HepG2 (cell line): ENCODE results near the gene SPRYD4. TPM values are rescaled to one million over a fixed set of nuclear protein-coding genes. Genes with fewer than 3 reads are reported as not detected.

Experiments used
- ATF5 ChIP-seq: sonication (generic); formaldehyde crosslinking; IDR thresholded peaks from 2 replicates; pipeline ENCODE4 v1.4.0; 2020; ENCODE audit warnings: mild to moderate bottlenecking, low read depth, missing genetic modification reagents
- LCORL ChIP-seq, 2 experiments: fragments of 450-650 bp in 1 of 2; sonication (generic) in 1 of 2; formaldehyde crosslinking in 1 of 2; IDR thresholded peaks; 2 replicates each; pipeline versions ENCODE4 v1.5.0 to v1.6.1; 2017 to 2020; ENCODE audit warnings: antibody characterized with exemption in 1 of 2, missing genetic modification reagents in 1 of 2
- MAFG ChIP-seq: sonication (generic); formaldehyde crosslinking; IDR thresholded peaks from 2 replicates; pipeline ENCODE4 v1.5.1; 2020; ENCODE audit warnings: mild to moderate bottlenecking, missing genetic modification reagents
- NFIB ChIP-seq: sonication (generic); formaldehyde crosslinking; IDR thresholded peaks from 2 replicates; pipeline ENCODE4 v1.9.0; 2021; ENCODE audit warnings: missing genetic modification reagents, mild to moderate bottlenecking, borderline replicate concordance
- NR2C2 ChIP-seq: sonication (generic); formaldehyde crosslinking; IDR thresholded peaks from 2 replicates; pipeline ENCODE4 v1.4.0; 2020; ENCODE audit warnings: missing genetic modification reagents, mild to moderate bottlenecking, moderate library complexity, borderline replicate concordance
- SALL1 ChIP-seq: sonication (generic); formaldehyde crosslinking; IDR thresholded peaks from 2 replicates; pipeline ENCODE4 v1.8.0; 2022; ENCODE audit warnings: mild to moderate bottlenecking, missing genetic modification reagents
- SPEN ChIP-seq: sonication (generic); formaldehyde crosslinking; IDR thresholded peaks from 2 replicates; pipeline ENCODE4 v1.5.1; 2020; ENCODE audit warnings: low read depth, mild to moderate bottlenecking, missing genetic modification reagents
- TFE3 ChIP-seq: IDR thresholded peaks from 2 replicates; pipeline ENCODE4 v1.6.1; 2016
- TOPORS ChIP-seq: sonication (generic); formaldehyde crosslinking; IDR thresholded peaks from 2 replicates; pipeline ENCODE4 v1.8.0; 2023; ENCODE audit warnings: mild to moderate bottlenecking, missing genetic modification reagents
- ZBTB38 ChIP-seq: sonication (generic); formaldehyde crosslinking; IDR thresholded peaks from 2 replicates; pipeline ENCODE4 v1.5.1; 2020; ENCODE audit warnings: mild to moderate bottlenecking, missing genetic modification reagents
- ZKSCAN8 ChIP-seq: IDR thresholded peaks from 2 replicates; pipeline ENCODE4 v1.6.1; 2016; ENCODE audit warnings: borderline replicate concordance, missing genetic modification reagents, missing compliant biosample characterization
- ZNF280B ChIP-seq: sonication (generic); formaldehyde crosslinking; IDR thresholded peaks from 2 replicates; pipeline ENCODE4 v1.5.0; 2020; ENCODE audit warnings: missing genetic modification reagents, mild to moderate bottlenecking, borderline replicate concordance
- ZNF34 ChIP-seq: sonication (generic); formaldehyde crosslinking; IDR thresholded peaks from 2 replicates; pipeline ENCODE4 v1.4.0; 2020; ENCODE audit warnings: mild to moderate bottlenecking, missing genetic modification reagents, borderline replicate concordance
- ZNF674 ChIP-seq: sonication (generic); formaldehyde crosslinking; IDR thresholded peaks from 2 replicates; pipeline ENCODE4 v1.5.0; 2020; ENCODE audit warnings: low read depth, mild to moderate bottlenecking, missing genetic modification reagents
- ZNF766 ChIP-seq: sonication (generic); formaldehyde crosslinking; IDR thresholded peaks from 2 replicates; pipeline ENCODE4 v1.5.0; 2020; ENCODE audit warnings: missing genetic modification reagents, borderline replicate concordance
- polyA plus RNA-seq, 8 experiments: library from polyadenylated mRNA; depleted of rRNA in 3 of 8; stranded (reverse) in 7 of 8; unstranded in 1 of 8; fragments of >200 nt; fragmentation: Illumina TruSeq in 4 of 8; extraction: Trizol in 4 of 8; gene quantifications; 2 replicates each; pipeline versions ENCODE4 v1.2.1 to v1.2.3, GENCODE V29; 2011 to 2016; ENCODE audit warnings: low read depth in 4 of 8, missing spikeins in 1 of 8, mixed read lengths in 1 of 8; ENCODE audit not compliant: insufficient read depth in 1 of 8
- total RNA-seq, 5 experiments: library from RNA; depleted of rRNA; stranded (reverse); fragments of >200 nt; fragmentation: Illumina TruSeq; extraction: Trizol; gene quantifications; 2 replicates each; pipeline ENCODE4 v1.2.3, GENCODE V29; 2016; ENCODE audit warnings: low read depth in 1 of 5
- TF ChIP-seq, protein P1 (sequence below): sonication (generic); formaldehyde crosslinking; IDR thresholded peaks from 2 replicates; pipeline ENCODE4 v1.9.0; 2021; ENCODE audit warnings: missing genetic modification reagents, borderline replicate concordance
- TF ChIP-seq, protein P2 (sequence below): IDR thresholded peaks from 2 replicates; pipeline ENCODE4 v1.6.1; 2016; ENCODE audit warnings: missing biosample characterization, missing genetic modification reagents, low read depth
- TF ChIP-seq, protein P3 (sequence below): sonication (generic); formaldehyde crosslinking; IDR thresholded peaks from 2 replicates; pipeline ENCODE4 v1.8.0; 2022; ENCODE audit warnings: missing genetic modification reagents, mild to moderate bottlenecking, moderate library complexity, borderline replicate concordance

The SPRYD4 gene
- total and polyA plus RNA-seq, 2 of the 13 experiments (the other 11 are each of a cell fraction or from before 2014, with no cell fraction given) = 3.9 to 4.5 TPM

DNA sequence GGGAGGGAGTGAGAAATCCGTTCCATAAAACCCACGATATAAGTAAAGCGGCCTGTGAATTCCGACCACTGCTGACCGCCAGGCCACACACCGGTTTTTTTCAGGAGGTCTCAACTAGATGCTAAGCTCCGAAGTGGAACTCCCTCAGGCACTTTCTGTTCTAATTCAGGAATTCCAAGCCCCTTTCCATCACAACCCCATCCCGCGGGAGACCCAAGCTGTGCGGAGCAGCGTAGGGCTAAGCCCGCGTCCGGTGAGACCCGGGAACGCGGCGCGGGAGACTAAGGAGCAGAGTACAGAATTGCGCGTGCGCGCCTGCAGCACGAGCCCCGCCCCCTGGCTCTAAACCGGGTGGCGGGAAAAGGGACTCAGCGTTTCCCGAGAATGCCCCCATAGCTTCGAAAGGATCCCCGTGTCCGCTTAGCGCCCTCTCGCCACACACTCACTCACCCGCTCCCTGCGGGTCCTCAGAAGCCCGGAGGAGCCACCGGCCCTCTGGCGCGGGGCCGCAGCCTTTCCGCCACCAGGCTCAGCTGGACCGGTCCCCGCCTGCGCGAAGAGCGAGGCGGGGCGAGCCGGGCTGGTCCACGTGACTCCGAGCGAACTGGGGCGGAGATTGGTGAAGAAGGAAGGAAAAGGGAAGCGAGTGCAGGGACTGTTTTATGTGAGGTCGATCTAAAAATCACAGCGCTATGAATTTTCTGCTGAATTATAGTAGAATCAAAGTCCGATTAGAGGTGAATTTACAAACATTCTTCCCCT lies 19.3 kb upstream of the SPRYD4 start, which contains the start of gene TIMELESS (continued):
- TF ChIP-seq, protein P1, sequence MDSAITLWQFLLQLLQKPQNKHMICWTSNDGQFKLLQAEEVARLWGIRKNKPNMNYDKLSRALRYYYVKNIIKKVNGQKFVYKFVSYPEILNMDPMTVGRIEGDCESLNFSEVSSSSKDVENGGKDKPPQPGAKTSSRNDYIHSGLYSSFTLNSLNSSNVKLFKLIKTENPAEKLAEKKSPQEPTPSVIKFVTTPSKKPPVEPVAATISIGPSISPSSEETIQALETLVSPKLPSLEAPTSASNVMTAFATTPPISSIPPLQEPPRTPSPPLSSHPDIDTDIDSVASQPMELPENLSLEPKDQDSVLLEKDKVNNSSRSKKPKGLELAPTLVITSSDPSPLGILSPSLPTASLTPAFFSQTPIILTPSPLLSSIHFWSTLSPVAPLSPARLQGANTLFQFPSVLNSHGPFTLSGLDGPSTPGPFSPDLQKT (CRISPR knock-in tag) = no peak
- no peak for TF ChIP-seq ZNF674
- TF ChIP-seq, protein P2, sequence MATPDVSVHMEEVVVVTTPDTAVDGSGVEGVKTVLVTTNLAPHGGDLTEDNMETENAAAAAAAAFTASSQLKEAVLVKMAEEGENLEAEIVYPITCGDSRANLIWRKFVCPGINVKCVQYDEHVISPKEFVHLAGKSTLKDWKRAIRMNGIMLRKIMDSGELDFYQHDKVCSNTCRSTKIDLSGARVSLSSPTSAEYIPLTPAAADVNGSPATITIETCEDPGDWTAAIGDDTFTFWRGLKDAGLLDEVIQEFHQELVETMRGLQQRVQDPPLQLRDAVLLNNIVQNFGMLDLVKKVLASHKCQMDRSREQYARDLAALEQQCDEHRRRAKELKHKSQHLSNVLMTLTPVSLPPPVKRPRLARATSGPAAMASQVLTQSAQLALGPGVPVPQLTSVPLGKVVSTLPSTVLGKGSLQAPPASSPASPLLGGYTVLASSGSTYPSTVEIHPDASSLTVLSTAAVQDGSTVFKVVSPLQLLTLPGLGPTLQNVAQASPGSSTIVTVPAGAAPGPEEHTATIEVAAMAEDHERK = no peak
- peak; percentile 86; the same call in 1 of the 2 replicates for TF ChIP-seq SALL1 (CRISPR knock-in tag)
- peak; percentile 74; the same call in 1 of the 2 replicates for TF ChIP-seq ZNF280B (CRISPR knock-in tag)
- peak; percentile 88 for TF ChIP-seq ZNF766 (CRISPR knock-in tag)
- peak; percentile 71; the same call in 1 of the 2 replicates for TF ChIP-seq ZBTB38 (CRISPR knock-in tag)
- TF ChIP-seq MAFG (CRISPR knock-in tag) = no peak
- no peak for TF ChIP-seq LCORL (IDR thresholded peaks at IDR 0.05)
- TF ChIP-seq LCORL (CRISPR knock-in tag; IDR thresholded peaks at IDR 0.05) = peak; percentile 75
- no peak for TF ChIP-seq ZKSCAN8 (CRISPR knock-in tag)
- TF ChIP-seq NFIB (CRISPR knock-in tag) = no peak
- peak; percentile 65; the same call in 1 of the 2 replicates for TF ChIP-seq SPEN (CRISPR knock-in tag)
- no peak; the same call in 1 of the 2 replicates for TF ChIP-seq NR2C2 (CRISPR knock-in tag)
- TF ChIP-seq ATF5 (CRISPR knock-in tag) = no peak; the same call in 1 of the 2 replicates
- TF ChIP-seq TFE3 (CRISPR knock-in tag) = peak; percentile 86
- TF ChIP-seq, protein P3, sequence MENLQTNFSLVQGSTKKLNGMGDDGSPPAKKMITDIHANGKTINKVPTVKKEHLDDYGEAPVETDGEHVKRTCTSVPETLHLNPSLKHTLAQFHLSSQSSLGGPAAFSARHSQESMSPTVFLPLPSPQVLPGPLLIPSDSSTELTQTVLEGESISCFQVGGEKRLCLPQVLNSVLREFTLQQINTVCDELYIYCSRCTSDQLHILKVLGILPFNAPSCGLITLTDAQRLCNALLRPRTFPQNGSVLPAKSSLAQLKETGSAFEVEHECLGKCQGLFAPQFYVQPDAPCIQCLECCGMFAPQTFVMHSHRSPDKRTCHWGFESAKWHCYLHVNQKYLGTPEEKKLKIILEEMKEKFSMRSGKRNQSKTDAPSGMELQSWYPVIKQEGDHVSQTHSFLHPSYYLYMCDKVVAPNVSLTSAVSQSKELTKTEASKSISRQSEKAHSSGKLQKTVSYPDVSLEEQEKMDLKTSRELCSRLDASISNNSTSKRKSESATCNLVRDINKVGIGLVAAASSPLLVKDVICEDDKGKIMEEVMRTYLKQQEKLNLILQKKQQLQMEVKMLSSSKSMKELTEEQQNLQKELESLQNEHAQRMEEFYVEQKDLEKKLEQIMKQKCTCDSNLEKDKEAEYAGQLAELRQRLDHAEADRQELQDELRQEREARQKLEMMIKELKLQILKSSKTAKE (CRISPR knock-in tag) = no peak
- peak; percentile 91 for TF ChIP-seq TOPORS (CRISPR knock-in tag)
- TF ChIP-seq ZNF34 (CRISPR knock-in tag) = no peak
